Measurements from ENCODE around the gene TMEM178A.

The TMEM178A gene

DNA sequence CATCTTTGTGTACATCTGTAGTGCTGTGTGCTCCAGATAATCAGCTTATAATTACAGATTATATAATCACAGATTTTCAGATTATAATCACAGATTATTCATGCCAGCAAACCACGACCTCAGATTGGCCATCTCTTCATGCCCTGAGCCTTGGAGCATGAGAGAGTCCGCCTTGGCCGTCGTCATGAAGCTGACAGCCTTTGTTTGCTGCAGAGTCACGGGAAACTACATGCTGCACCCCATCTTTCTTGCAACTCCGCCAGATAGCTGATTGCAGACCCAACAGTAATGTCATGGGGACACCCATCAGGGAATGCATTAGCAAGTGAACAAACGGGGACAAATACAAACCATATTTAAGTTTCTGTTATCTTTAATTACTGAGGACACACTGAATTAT is 7.3 kb downstream of the TMEM178A start:
- no peak for DNase-seq (ENCODE audit: low read depth in 4 of 4, low spot score in 1 of 4)

DNA sequence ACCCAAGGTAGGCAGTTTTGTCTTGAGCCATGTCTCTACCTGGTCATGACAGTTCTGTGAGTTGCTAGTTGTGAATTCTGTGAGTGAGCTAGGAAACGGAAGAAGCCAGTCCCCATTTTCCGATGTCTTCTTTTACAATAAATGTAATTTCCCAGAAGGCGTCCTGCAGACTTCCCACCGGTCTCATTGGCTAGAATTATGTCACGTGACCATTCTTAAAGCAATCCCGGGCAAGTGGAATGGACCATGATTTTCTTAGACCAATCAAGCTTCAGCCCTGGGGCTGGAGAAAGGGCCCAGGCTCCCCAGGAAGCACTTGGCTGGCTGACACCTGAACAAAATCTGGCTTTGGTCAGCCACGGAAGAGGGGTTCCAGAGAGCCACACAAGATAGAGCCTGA is 10.6 kb downstream of the TMEM178A start:
- DNase-seq (ENCODE audit: low read depth in 4 of 4, low spot score in 1 of 4), result no peak

DNA sequence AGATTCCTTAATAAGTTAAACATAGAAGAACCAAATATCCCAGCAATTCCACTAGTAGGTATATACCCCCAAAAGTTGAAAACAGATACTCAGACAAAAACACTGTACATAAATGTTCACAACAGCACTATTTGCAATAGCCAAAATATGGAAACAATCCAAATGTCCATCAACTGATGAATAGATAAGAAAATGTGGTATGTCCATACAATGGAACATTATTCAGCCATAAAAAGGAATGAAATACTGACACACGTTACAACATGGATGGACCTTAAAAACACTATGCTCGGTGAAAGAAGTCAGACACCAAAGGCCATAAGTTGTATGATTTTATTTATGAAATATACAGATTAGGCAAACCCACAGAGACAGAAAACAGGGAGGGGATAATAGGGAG is 12.5 kb downstream of the TMEM178A start:
- DNase-seq (ENCODE audit: low read depth in 4 of 4, low spot score in 1 of 4), result no peak

DNA sequence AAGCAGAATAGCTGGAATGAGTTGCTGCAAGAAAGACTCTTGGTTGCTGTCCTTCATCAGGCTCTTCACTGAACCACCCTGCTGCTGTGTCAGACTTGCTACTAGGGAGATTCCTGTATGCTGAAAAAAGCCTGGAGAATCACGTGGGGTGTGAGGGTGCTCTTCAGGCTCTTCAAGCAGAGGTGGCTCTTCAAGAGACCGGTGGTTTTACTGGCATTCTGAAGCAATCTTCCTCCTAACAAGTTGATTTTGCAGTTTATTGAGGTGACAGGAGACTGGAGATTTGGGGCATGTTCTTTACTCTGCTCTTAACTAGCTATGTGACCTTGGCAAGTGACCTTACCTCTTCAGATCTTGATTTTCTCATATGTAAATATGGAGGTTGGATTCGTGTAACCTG is 14.1 kb downstream of the TMEM178A start:
- DNase-seq (ENCODE audit: low read depth in 4 of 4, low spot score in 1 of 4), result no peak

DNA sequence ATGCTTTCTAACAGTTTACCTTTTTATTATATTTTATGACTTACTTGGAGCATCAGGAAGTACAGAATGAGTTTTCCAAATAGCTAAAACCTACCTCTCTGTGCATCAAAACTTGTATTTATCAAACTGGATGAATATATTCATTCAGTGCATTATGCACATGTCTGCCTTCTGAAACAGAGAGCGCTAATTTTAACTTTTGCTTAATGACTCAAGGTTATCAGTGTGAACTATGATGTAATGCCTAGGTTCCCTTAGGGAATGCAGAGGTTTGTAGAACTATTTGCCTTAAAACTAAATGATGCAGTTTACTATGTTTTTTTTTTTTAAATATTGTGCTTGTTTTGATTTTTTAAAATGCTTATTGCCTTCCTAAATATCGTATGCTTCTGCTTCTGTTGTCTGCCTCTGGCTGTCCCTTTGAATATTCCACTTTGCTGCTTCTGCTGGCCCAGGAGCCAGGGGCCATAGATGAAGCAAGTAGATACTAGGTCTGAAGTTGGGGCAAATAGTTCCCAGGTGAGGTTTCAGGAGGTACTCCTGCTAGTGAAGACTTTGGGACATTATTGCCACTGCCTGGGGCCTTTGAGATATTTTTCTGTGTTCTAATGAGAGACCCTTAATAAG is 16.5 kb downstream of the TMEM178A start:
- DNase-seq (ENCODE audit: low read depth in 4 of 4, low spot score in 1 of 4), result no peak

DNA sequence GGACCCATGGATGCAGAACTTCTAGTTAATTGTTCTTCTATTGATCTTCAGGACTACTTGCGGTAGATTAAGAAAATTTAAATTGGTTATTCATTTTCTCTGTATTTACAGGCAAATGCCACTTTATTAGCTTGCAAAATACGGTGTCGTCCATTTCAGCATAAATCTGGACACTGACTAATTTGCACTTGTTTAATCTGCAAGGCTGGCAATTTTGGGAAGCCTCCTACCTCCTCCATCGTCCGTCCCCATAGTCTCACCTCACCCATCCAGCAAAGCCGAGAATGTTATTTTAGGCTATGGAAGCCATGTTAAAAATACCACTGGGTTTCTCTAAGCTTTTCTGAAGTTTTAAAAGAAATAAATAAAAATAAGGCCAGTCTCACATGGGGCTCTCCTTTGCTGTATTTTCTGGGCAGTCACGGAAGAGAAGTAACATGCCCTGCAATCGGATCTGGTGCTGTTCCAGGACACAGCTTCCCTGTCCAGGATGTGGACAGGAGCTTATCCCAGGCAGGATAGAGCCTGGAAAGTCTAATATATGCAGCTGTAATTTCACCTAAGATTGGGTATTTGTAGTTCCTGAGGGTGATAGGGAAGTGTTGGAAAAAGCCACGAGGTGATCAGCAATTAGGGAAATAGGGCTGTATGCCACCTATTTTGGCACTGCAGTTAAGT is 17.4 kb downstream of the TMEM178A start:
- no peak for DNase-seq (ENCODE audit: low read depth in 4 of 4, low spot score in 1 of 4)

DNA sequence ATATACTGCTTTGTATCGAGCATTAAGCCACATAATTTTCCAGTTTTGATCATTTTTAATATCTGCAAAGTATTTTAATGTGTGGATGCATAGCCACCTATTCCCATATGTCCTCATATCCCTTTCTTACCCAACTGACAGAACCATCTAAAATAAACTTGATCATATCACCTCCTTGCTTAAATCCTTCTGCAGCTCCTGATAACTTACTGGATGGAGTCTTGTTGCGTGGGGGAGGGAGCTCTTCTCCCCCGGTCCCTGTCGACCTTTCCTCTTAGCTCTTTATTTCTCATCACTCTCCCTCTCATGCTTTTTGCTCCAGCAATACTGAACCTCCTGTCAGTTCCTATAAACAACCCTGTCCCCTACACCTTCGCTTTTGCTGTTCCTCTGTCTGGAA is 18.7 kb downstream of the TMEM178A start:
- DNase-seq (ENCODE audit: low read depth in 4 of 4, low spot score in 1 of 4), result no peak

DNA sequence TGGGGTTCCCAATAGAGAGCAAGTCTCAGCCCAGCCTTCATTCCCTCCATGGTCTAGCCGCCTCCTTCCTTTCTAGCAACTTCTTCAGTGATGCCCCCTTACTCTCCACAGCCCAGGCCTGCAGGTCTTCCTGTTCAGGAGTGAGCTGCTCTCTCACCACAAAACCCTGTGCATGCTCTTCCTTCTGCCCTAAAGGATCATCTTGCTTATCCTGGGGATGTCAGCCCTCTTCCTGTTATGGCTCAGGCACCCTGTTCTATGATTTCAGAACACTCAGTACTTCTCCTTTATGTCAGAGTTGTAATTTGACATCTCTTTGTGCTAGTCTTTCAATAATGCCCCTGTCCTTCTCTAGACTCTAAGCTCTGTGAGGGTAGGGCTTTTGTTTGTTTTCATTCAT is 19.4 kb downstream of the TMEM178A start:
- no peak for DNase-seq (ENCODE audit: low read depth in 4 of 4, low spot score in 1 of 4)

DNA sequence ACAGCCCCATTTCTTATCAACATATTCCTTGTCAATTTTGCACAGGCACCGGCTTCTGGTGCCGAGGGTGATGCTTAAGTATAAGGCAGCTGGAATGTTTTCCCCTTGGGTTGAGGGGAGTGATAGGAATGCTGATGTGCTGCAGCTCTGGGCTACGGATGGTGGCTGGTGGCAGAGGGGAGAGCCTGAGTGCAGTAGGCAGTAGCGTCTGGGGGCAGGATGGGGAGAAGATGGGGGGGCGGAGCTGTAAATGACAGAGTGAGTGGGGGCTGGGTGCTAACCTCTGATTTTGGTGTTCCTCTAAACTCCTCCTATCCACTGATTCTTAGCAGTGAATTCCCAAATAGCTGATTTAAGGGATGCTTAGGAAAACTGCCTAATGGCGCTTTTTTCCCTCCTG is 20.7 kb downstream of the TMEM178A start:
- no peak for DNase-seq (ENCODE audit: low read depth in 4 of 4, low spot score in 1 of 4)

DNA sequence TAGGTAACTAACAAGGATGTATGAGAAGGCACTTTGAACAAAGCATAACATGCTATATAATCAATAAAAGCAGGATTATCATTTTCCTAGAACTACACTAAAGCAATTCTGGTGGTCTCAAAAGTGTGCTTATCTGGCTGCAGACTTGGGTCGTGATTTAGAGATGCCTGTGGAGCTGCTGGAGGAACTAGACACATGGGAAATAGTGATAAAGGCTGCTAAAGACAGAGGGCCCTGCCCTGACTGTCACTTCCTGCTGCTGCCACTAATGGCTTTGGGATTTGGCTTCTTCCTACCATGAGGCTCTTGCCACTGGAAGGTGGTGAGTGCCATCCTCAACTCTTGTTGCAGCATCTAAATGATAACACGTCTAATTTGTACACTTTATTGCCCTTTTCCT is 22.5 kb downstream of the TMEM178A start:
- no peak for DNase-seq (ENCODE audit: low read depth in 4 of 4, low spot score in 1 of 4)

DNA sequence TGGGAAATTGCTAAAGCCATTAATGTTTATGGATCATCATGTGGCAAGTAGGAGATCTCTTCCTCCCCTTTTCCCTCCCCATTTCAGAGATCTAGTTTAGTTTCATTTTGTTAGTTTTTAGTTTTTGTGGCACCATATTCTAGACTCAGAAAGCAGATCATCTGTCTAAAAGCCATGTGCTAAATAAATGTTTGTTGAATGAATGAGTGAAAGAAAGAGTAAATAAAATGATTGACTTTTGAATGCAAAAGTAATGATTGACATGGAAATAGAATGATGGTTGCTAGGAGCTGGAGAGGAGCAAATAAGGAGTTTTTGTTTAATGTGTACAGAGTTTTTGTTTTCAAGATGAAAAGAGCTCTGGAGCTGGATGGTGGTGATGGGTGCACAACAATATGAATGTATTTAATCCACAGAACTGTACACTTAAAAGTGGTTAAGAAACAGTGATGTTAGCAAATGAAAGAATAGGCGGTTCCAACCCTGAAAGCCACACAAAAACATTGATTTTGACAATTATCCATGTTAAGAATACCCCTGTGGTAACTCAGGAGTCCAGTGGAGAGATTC is 23.6 kb downstream of the TMEM178A start:
- no peak for DNase-seq (ENCODE audit: low read depth in 4 of 4, low spot score in 1 of 4)

DNA sequence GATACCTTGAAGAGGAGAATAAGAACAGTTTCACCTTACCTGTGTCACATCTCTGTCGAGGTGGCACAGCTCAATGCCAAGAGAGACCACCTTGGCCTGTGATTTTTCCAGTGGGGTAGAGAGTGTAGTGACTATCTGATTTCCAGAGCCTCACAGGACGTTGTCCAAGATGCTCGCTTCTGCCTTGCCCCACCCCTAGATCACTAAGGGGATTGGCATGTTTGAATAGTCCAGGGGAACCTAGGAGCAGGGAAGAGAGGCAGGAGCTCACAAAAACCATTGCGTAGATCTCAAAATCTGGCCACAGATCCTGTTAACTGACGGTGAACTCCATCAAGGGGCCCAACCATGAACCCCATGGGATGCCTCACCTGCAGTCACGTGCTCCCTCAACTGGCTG is 24.2 kb downstream of the TMEM178A start:
- no peak for DNase-seq (ENCODE audit: low read depth in 4 of 4, low spot score in 1 of 4)

DNA sequence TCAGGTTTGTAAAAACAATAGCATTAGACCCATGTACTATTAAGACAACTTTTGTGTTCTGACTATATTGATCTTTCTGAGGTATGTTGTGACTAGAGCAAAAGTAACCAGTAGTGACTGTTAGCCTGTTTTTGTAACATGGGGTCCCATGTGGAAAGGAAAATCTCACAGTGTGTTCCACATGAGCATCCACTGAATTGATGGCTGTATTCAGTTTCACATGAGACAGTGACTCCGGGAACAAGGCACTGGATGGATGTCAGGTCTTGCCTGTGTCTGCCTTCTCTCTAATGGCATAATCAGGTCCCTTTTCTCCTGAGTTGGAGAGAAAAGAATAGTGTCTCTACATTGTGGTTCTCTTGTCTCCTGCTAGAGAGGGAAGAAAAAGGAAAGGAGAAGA is 27.5 kb downstream of the TMEM178A start:
- DNase-seq (ENCODE audit: low read depth in 4 of 4, low spot score in 1 of 4), result no peak

DNA sequence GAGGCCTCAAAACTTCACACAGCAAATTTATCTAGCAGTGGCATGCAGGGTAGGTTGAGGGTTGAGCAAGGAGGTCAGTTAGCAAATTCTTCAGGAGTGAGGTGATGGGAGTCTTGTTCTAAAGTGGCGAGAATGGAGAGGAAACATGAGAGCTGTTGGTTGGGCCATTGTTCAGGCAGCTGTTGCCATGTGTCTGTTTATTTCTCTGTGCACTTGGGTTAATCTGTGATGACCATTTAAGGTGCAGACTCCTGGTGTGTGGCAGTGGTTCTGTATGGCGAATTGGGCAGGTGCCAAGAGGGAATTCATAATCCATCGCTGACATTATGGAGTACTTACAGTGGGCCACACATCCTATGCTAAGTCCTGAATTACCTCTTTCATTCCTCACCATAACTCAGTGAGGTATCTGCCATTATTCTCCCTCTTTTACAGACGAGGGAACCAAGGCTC is 30.4 kb downstream of the TMEM178A start:
- DNase-seq (ENCODE audit: low read depth in 4 of 4, low spot score in 1 of 4), result no peak

DNA sequence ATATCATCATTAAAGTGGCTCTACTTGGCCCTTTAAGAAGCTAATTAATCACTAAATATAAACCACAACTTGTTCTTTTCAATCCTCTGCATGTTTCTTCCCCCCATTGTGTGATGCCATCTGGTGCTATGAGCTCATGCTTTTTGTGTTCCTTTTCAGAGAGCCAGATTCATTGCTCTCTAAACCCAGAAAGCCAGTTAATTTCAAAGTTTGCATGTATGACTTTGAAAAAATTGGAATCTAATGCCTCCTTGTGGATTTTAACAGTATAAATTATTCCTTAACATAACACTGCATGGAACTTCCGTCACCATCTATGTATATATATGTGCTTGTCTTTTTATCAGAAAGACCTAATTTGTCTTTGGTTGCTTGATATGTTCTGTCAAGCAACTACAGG is 31.1 kb downstream of the TMEM178A start:
- DNase-seq (ENCODE audit: low read depth in 4 of 4, low spot score in 1 of 4), result no peak

DNA sequence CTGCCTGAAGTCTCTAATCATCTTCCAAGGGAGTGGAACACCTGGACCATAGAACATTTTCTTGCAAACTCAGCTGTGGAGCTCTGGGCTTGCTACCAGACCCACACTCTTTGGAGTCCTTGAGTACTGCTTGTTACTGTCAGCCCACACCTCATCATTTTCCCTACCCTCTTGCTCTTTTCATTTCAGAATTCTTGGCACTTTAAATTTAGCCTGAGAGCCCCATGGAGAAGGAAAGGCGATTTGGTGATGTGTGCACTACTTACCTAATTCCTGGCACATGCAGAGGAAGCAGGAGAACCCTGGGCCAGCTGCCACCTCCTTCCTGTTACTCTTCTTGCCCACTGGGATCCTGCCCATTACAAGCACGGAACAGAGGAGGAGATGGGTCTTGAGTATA is 31.7 kb downstream of the TMEM178A start:
- DNase-seq (ENCODE audit: low read depth in 4 of 4, low spot score in 1 of 4), result no peak

DNA sequence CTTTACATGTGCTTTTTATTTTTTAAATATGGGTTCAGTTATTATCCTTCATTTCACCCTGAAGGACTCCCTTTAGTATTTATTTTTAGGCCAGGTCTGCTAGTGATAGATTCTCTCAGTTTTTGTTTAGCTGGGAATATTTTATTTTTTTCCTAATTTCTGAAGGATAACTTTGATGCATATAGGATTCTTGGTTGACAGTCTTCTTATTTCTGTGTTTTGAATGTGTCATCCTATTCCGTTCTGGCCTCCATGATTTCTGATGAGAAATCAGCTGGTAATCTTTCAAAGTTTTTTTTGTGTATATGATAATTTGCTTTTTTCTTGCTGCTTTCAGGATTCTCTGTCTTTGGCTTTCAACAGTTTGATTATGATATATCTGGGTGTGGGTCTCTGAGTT is 35.4 kb downstream of the TMEM178A start:
- no peak for DNase-seq (ENCODE audit: low read depth in 4 of 4, low spot score in 1 of 4)

DNA sequence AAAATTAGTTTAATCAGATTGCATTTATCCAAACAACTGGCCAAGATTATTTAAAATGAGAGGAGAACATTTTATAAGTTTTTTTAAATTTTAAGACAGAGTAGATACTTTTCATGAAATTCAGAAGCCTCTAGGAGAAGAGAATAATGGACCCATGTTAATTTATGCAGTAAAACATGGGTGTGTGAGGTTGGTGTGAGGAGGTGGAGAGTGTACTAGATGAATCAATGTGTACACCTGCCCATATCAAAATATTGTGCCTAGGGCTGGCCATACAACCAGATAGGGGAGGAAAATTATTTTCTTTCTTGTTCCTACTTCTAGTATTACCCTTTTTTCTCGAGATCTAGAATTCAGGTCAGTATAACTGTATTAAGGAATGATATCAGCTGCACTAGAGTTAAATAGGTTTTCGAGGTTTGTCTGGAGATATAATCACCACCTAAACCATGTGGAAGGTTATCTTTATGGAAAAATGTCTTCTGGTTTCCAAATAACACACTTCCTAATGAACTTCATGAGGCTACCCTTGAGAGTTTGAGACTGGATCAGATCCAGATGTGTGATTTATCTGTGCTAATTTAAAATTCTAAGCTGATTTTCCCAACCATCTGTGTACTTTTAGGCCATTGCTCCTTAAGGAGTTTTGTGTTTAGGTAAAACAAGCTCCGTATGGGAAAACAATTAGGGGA is 37.6 kb downstream of the TMEM178A start:
- no peak for DNase-seq (ENCODE audit: low read depth in 4 of 4, low spot score in 1 of 4)

DNA sequence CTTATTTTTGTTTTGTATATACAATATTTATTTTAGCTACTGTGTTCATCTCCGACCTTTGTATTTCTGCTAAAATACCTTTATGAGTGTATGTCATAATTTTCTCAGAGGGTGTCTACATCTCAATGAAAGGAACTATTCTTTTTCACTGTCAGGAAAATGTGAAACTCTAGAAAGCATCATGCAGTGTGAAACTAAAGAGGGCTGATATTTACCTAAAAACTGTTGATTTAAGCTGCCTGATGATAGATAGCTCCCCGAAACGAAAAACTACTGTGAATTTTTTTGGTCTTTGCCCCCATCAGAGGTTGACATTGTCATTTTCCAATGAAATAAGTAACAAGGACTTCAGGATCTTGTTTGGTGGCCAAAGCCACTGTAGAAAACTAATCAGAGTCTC is 38.8 kb downstream of the TMEM178A start:
- DNase-seq (ENCODE audit: low read depth in 4 of 4, low spot score in 1 of 4), result no peak

DNA sequence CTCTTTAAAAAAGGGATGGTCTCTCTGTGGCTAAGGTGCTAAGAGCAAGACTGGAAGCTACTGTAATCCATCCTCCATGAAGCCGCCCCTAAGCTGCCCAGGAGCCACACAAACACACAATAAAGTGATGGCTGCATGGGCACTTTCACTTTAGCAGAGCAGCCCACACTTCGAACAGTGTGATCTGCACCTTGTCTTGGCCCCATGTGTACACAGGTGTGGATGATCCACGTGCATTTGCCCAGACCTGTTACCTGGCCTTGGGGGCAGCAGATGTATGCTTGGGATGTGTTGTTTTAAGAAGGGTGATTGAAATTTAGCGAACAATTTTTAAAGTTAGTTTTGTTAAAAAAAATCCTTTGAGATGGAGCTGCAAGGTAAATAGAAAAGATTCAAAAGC is 39.9 kb downstream of the TMEM178A start:
- DNase-seq (ENCODE audit: low read depth in 4 of 4, low spot score in 1 of 4), result no peak

DNA sequence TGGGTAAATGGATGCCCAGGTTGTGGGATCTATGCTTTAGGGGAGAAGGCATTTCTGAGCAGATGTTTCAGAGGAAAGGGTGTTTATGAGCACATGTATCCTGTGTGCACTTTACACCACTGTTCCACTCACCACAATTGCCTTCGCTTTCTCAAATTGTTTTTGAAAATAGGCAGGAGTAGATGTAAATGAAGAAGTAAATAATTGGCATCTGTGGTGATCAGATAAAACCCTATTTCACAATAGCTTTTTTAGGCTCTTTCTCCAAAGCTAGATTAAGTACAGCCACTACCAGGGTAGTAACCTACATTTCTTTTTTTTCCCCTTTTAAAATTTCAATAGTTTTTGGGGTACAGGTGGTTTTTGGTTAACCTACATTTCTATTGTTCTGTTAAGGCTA is 40.6 kb downstream of the TMEM178A start:
- DNase-seq (ENCODE audit: low read depth in 4 of 4, low spot score in 1 of 4), result no peak

DNA sequence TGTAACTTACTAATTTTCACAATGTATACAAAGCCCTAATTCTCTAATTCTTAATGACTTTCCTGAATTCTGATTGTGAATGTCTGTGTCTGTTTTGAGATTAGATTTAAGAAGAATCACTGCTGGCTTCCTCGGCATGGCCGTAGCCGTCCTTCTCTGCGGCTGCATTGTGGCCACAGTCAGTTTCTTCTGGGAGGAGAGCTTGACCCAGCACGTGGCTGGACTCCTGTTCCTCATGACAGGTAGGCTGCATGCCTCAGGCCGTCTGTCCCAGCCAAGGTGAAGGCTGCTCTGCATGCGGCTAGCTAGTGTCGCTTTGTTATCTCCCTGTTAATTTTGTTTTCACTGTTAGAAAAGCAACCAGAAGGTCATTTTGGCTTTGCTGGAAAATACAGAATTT is 41.2 kb downstream of the TMEM178A start:
- no peak for DNase-seq (ENCODE audit: low read depth in 4 of 4, low spot score in 1 of 4)

Data from stimulated activated CD4-positive, alpha-beta T cell treated with anti-CD3 and anti-CD28 coated beads, Interleukin-1b, Interleukin-23, amount 100 ng/mL, for 24 hours (primary cell).